GM12864 (cell line): ENCODE results near the gene FAAP100.

ENCODE experiments used
- DNase-seq: peaks from one replicate; pipeline ENCODE4 v3.0.0-alpha.2; 2011; ENCODE audit warnings: low read depth
- H3K4me3 ChIP-seq: 2 replicates; pipeline ENCODE4 v1.5.1; 2011; ENCODE audit warnings: mild to moderate bottlenecking, low read depth, low read length, control low read depth
- CTCF ChIP-seq: IDR thresholded peaks from 2 replicates; pipeline ENCODE4 v1.5.1; 2011; ENCODE audit warnings: low read depth, mild to moderate bottlenecking, moderate library complexity, low read length, control low read depth, inconsistent platforms; ENCODE audit errors: missing control alignments

Gene FAAP100

DNA sequence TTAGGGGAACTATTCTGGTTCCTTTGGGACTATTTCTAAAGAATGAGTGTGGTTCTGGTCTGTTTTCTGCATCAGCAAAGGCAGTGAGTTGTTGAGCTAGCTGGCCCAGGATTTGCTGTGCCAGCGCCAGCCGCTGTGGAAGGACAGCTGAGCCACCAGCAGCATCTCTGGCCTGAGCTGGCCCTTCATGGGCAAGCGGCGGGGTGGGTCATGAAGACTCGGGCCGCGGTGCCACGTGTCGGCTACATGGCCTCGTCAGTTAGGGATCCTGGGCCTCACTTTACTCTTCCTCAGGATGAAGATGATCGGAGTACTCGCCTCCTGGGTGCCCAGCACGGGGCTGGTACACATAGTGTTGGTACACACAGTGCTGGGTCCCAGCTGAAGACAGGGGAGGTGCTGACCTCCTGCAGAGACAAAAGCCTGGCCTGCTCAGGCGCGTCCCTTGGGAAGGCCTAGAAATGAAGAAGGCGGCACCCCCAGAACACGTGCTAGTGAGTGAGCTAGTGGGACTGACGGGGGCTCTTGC is 17.9 kb upstream of the FAAP100 start:
- no peak overlapping the region for H3K4me3 ChIP-seq
- no peak for DNase-seq
- no peak for TF ChIP-seq CTCF

GRCh38 chr17:81568416-81568815 is 16.3 kb upstream of the FAAP100 start:
- DNase-seq = no peak
- no peak for TF ChIP-seq CTCF
- no peak overlapping the region for H3K4me3 ChIP-seq

- DNase-seq = no peak
- no peak overlapping the region for H3K4me3 ChIP-seq
- TF ChIP-seq CTCF = no peak
Measured at GRCh38 chr17:81567191-81567590, 15.0 kb upstream of the FAAP100 start.

GRCh38 chr17:81566461-81567126 is 14.4 kb upstream of the FAAP100 start:
- no peak overlapping the region for H3K4me3 ChIP-seq
- DNase-seq = no peak
- TF ChIP-seq CTCF = no peak

DNA sequence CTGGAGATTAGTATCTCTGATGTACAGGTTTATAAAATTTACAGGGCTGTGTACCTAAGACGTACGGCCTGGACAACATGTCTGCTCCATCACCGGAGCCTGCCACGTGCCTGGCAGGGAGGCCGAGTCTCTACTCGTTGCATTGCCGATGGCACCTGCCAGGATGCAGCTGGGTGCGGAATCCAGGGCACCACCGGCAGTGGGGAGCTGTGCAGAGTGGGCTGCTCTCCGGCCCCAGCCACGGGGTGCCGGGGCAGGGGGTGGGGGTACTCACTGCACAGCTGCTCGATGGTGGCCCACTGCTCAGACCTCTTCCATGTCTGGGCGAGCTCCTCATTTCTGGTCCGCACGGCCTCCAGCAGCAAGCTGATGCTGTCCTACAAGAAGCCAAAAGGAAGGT is 13.1 kb upstream of the FAAP100 start:
- no peak for TF ChIP-seq CTCF
- DNase-seq = no peak
- H3K4me3 ChIP-seq = no peak overlapping the region

GRCh38 chr17:81564778-81565177 is 12.6 kb upstream of the FAAP100 start:
- no peak overlapping the region for H3K4me3 ChIP-seq
- DNase-seq = no peak
- no peak for TF ChIP-seq CTCF
